ENCODE results near the gene WDR70. TPM values are rescaled to one million over a fixed set of nuclear protein-coding genes. Genes with fewer than 3 reads are reported as not detected.
"Not testable (repeated sequence)": the region's sequence is repeated elsewhere in the genome, so short reads cannot be mapped to it uniquely, and the experiment has no call there.

Gene WDR70
- total RNA-seq (10 to 100 TPM; 21.9 to 36.5 (median 31.7) TPM), polyA plus RNA-seq (10 to 100 TPM; 20.9 to 27.3 TPM)
- long read RNA-seq, donor 1, transcript WDR70-201 (18 exons, 2,983 nt): major isoform, 27 of 47 reads
- long read RNA-seq, donor 1, partial matches to known transcripts: 7 of 47 reads
- long read RNA-seq, donor 1, other reads (novel, unspliced or antisense): 12 of 47 reads
- long read RNA-seq, donor 2, partial matches to known transcripts: 0 of 6 reads
- long read RNA-seq, donor 2, other reads (novel, unspliced or antisense): 0 of 6 reads
- long read RNA-seq, donor 3, transcript WDR70-201 (18 exons, 2,983 nt): major isoform, 14 of 29 reads
- long read RNA-seq, donor 3, partial matches to known transcripts: 2 of 29 reads
- long read RNA-seq, donor 3, other reads (novel, unspliced or antisense): 11 of 29 reads

- H3K27me3 ChIP-seq; H3K27ac ChIP-seq; H3K36me3 ChIP-seq; H3K9me3 ChIP-seq; intact Hi-C loops (cut with DNase I); H3K4me1 ChIP-seq (ENCODE audit: insufficient read depth): not testable (repeated sequence)
- TF ChIP-seq CTCF (IDR thresholded peaks at IDR 0.05): peak in 2 of 3 donors; percentile 41 to 59
- peak; percentile 79 to 88 (median 83) for DNase-seq
- H3K4me3 ChIP-seq: peak within 1 kb of the TSS; percentile 94
- WGBS, 3 donors: 0 to 1% (median 0%) methylated on average over 38 to 39 of the region's 39 CpGs
These were observed at the start of gene WDR70 for GRCh38 chr5:37379100-37379628. Gene WDR70, plus strand, starts transcription at chr5:37379318. Its CDS starts 50 bp downstream, at chr5:37379368.

GRCh38 chr5:37334754-37335153 lies 44.4 kb upstream of the WDR70 start:
- H3K27ac ChIP-seq; H3K4me1 ChIP-seq (ENCODE audit: insufficient read depth); H3K4me3 ChIP-seq; H3K9me3 ChIP-seq; H3K36me3 ChIP-seq; DNase-seq; intact Hi-C loops (cut with DNase I); H3K27me3 ChIP-seq: not testable (repeated sequence)
- WGBS, 3 donors: 93 to 98% (median 96%) methylated on average over 12 of the region's 12 CpGs

- not testable (repeated sequence) for H3K27ac ChIP-seq
These were observed 36.4 kb upstream of the WDR70 start for GRCh38 chr5:37342741-37343140.

GRCh38 chr5:37355161-37355560 lies 24.0 kb upstream of the WDR70 start:
- no peaks in the 10 kb centered on the region for H3K4me1 ChIP-seq (ENCODE audit: insufficient read depth)
- no peak for DNase-seq
- H3K27me3 ChIP-seq: no peaks in the 10 kb centered on the region
- H3K36me3 ChIP-seq: no peaks in the 10 kb centered on the region
- TF ChIP-seq EP300 (IDR thresholded peaks at IDR 0.05) (no peak), POLR2A (IDR thresholded peaks at IDR 0.05) (no peak), CTCF (IDR thresholded peaks at IDR 0.05) (no peak)
- H3K4me3 ChIP-seq: no peak overlapping the region
- H3K27ac ChIP-seq: no peak overlapping the region
- intact Hi-C loops (cut with DNase I): no loop called here
- no peaks in the 10 kb centered on the region for H3K9me3 ChIP-seq
- 93 to 98% (median 93%) methylated on average over 6 of the region's 6 CpGs for WGBS, 3 donors

More at GRCh38 chr5:37342741-37343140, 36.4 kb upstream of the WDR70 start:
- intact Hi-C loops (cut with DNase I); DNase-seq; H3K4me1 ChIP-seq (ENCODE audit: insufficient read depth); H3K4me3 ChIP-seq; H3K9me3 ChIP-seq; H3K27me3 ChIP-seq; H3K36me3 ChIP-seq: not testable (repeated sequence)
- WGBS, 3 donors: 94 to 98% (median 96%) methylated on average over 18 of the region's 18 CpGs

GRCh38 chr5:37370550-37370863 lies 8.6 kb upstream of the WDR70 start:
- Histone ChIP-seq H3K27me3 (no peaks in the 10 kb centered on the region), H3K36me3 (no peaks in the 10 kb centered on the region), H3K9me3 (no peaks in the 10 kb centered on the region), H3K4me1 (ENCODE audit: insufficient read depth) (peaks cover 4% of the 10 kb centered on the region), H3K27ac (peak overlapping the region in 1 of 2 donors; percentile 75), H3K4me3 (peak overlapping the region; percentile 87)
- intact Hi-C loops (cut with DNase I): no loop called here
- DNase-seq: no peak
- 0 to 1% (median 0%) methylated on average over 7 of the region's 7 CpGs for WGBS, 3 donors
- TF ChIP-seq CTCF (IDR thresholded peaks at IDR 0.05) (no peak), POLR2A (IDR thresholded peaks at IDR 0.05) (no peak), EP300 (IDR thresholded peaks at IDR 0.05) (no peak)

All from ovary (tissue), 10 donors.